GM19238 (cell line): ENCODE measurements around the gene BIRC7.

Experiments
- DNase-seq: peaks from one replicate; pipeline ENCODE4 v3.0.0; 2011; ENCODE audit warnings: low spot score; ENCODE audit not compliant: insufficient read length

Gene BIRC7

GRCh38 chr20:63224412-63225081 lies 11.2 kb upstream of the BIRC7 start:
- DNase-seq, result no peak

- DNase-seq, result no peak
These were observed 10.6 kb upstream of the BIRC7 start for GRCh38 chr20:63225082-63225454.

GRCh38 chr20:63226042-63226943 lies 9.4 kb upstream of the BIRC7 start:
- no peak for DNase-seq

- DNase-seq, result no peak
These were observed 8.4 kb upstream of the BIRC7 start for GRCh38 chr20:63227260-63227659.

- no peak for DNase-seq
These were observed 6.9 kb upstream of the BIRC7 start for GRCh38 chr20:63228806-63229205.

GRCh38 chr20:63230800-63231268 lies 4.9 kb upstream of the BIRC7 start:
- no peak for DNase-seq

GRCh38 chr20:63232235-63233060 lies 3.3 kb upstream of the BIRC7 start:
- DNase-seq, result no peak

GRCh38 chr20:63233061-63233344 lies 2.7 kb upstream of the BIRC7 start:
- DNase-seq, result no peak

GRCh38 chr20:63233924-63234323 lies 1.8 kb upstream of the BIRC7 start:
- no peak for DNase-seq

- no peak for DNase-seq
These were observed 859 bp upstream of the BIRC7 start for GRCh38 chr20:63234693-63235398.

- no peak for DNase-seq
These were observed 572 bp downstream of the BIRC7 start for GRCh38 chr20:63236116-63236837.

GRCh38 chr20:63238031-63238430 lies 2.3 kb downstream of the BIRC7 start:
- no peak for DNase-seq

- DNase-seq, result no peak
These were observed 2.9 kb downstream of the BIRC7 start for GRCh38 chr20:63238514-63239125.

GRCh38 chr20:63239431-63239830 lies 3.7 kb downstream of the BIRC7 start:
- no peak for DNase-seq

GRCh38 chr20:63240004-63240403 lies 4.3 kb downstream of the BIRC7 start:
- DNase-seq, result no peak

GRCh38 chr20:63241272-63241671 lies 5.6 kb downstream of the BIRC7 start:
- DNase-seq, result no peak

GRCh38 chr20:63242736-63243135 lies 7.0 kb downstream of the BIRC7 start:
- no peak for DNase-seq

GRCh38 chr20:63243604-63244247 lies 8.0 kb downstream of the BIRC7 start:
- DNase-seq, result no peak

- DNase-seq, result no peak
These were observed 8.8 kb downstream of the BIRC7 start for GRCh38 chr20:63244468-63244867.
